Brain pericyte (primary cell): ENCODE measurements around the gene IFNA6.

Experiments used
- DNase-seq: peaks from one replicate; pipeline ENCODE4 v3.0.0-alpha.2; 2012; ENCODE audit warnings: low read depth, low spot score

IFNA6 gene

GRCh38 chr9:21331676-21332402 is 18.8 kb downstream of the IFNA6 start:
- DNase-seq = no peak

GRCh38 chr9:21326526-21327139 is 24.1 kb downstream of the IFNA6 start:
- no peak for DNase-seq

GRCh38 chr9:21324047-21324446 is 26.6 kb downstream of the IFNA6 start:
- DNase-seq = no peak

GRCh38 chr9:21322911-21323461 is 27.7 kb downstream of the IFNA6 start:
- DNase-seq = no peak

- DNase-seq = no peak
Observed at GRCh38 chr9:21320465-21320864, 30.2 kb downstream of the IFNA6 start.

DNA sequence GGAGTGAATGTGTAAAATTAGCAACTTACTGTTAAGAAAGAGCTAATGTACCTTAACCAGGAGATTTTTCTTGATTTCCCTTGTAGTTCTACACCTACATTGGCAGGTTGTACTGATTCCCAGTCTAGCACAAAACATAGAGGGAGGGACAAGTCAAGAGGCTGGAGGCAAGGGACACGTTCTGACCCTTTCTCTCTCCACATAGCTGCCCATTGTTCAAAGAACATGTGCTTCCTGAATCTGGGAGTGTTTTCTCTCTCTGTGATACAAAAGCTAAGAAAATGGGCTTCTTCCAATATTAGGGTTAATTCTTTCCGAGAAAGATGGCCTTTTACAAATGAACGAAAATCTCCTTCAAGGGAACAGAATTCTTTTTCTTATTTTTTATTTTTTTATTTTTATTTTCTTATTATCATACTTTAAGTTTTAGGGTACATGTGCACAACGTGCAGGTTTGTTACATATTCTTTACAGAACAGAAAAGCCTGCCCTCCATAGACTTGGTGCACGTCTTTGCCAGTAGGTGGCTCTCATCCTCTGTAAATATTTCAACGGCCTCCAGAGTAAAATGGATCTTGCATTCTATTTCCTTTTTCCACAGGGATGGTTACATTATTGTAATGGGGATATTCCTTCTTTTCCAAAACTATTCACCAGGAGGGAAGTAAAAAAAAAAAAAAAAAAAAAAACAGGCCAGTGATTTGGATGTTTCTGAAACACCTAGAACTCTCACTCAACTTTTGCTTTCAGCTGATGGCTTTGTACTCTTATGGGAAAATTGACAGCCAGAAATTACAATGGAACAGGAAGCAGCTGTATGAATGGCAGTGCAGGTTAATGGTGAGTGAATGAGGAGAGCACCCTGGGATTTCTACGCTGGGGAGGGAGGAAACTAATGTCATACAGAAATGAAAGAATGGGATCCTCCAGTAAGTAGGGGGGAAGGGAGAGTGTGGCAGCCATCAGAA is 32.4 kb downstream of the IFNA6 start:
- DNase-seq = no peak

- DNase-seq = no peak
Observed at GRCh38 chr9:21316860-21317259, 33.8 kb downstream of the IFNA6 start.

- no peak for DNase-seq
Observed at GRCh38 chr9:21316032-21316842, 34.5 kb downstream of the IFNA6 start.

DNA sequence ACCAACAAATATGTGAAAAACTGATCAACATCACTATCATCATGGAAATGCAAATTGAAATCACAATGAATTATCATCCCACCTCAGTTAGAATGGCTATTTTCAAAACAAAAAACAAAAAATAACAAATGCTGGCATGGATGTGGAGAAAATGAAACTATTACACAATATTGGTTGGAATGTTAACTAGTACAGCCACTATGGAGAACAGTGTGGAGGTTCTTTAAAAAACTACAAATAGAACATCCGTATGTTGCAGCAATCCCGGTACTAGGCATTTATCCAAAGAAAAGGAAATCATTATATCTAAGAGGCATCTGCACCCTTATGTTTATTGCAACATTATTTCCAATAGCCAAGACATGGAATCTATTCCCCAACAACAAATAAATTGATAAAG is 36.5 kb downstream of the IFNA6 start:
- no peak for DNase-seq

DNA sequence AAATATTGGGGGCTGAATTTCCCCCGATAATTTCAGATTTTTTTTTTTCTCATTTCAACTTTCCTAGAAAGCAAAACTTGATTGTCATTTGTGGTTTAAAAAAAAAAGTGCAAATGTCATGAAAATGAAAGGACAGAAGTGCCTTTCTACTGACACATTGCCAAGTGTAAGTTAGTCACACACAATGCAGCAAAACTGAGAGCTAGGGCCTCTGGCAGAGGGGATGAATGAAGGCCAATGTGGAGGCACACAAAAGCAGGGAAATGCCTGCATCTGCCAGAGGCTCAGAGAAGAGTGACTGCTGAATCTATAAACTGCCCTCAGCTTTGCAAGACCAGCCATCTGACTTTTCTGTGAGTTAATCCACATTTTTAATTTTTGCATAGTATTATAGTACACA is 38.8 kb downstream of the IFNA6 start:
- DNase-seq = no peak

DNA sequence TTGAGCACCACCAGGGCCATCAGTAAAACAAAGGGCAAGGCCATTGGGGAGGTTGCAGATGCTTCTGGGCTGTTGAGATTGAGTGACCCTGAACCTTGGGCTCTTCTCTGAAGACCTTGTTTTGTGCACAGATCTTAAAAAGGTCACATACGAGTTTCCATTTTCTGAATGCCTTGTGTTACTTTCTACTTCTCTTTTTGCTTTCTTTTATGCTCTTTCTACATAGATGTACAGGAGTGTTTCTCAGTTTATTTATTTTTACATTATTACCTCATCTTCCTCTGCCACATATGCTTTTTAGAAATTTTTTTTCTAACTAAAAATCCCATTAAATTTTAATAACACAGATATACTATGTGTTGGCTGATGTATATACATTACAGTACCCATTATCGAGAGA is 45.5 kb downstream of the IFNA6 start, which contains the start of gene IFNA5:
IFNA5 (minus strand) TSS at position 101 of the 400 bp plus-strand sequence; CDS start at position 44, 57 bp downstream.
- DNase-seq = no peak
